Loucy (cell line): ENCODE results near the gene ZNF668.

Experiments
- CTCF ChIP-seq: fragments of 200-600 bp; sonication (generic); conservative IDR thresholded peaks from 2 replicates; pipeline ENCODE4 v1.5.1; 2014; ENCODE audit warnings: mild to moderate bottlenecking, antibody characterized with exemption, low read length
- EZH2phosphoT487 ChIP-seq: fragments of 200-600 bp; IDR thresholded peaks from 2 replicates; pipeline ENCODE4 v1.6.1; 2018; ENCODE audit warnings: antibody characterized with exemption, mild to moderate bottlenecking, moderate library complexity, borderline replicate concordance

- TF ChIP-seq CTCF (no peak), EZH2phosphoT487 (no peak)
Observed at GRCh38 chr16:31112711-31113110, 38.7 kb upstream of the ZNF668 start.
